Kasumi-1 (cell line): ENCODE results near the gene LONRF2.
A peak's percentile ranks its signal among the peaks of the same experiment; 100 is the strongest.

Experiments used
- DNase-seq, 2 experiments: peaks; one replicate each; lab custom pipeline; 2025; lab: John Stamatoyannopoulos, UW

LONRF2 gene

GRCh38 chr2:100236166-100236565 is 86.1 kb downstream of the LONRF2 start:
- no peak for DNase-seq

GRCh38 chr2:100235581-100235980 is 86.7 kb downstream of the LONRF2 start:
- DNase-seq = no peak

- peak in 1 of 2 experiments; percentile 6 for DNase-seq
Measured at GRCh38 chr2:100235098-100235497, 87.2 kb downstream of the LONRF2 start.

GRCh38 chr2:100234141-100234540 is 88.2 kb downstream of the LONRF2 start:
- DNase-seq = no peak

- DNase-seq = no peak
Measured at GRCh38 chr2:100233061-100233460, 89.2 kb downstream of the LONRF2 start.

GRCh38 chr2:100230754-100231153 is 91.5 kb downstream of the LONRF2 start:
- no peak for DNase-seq

GRCh38 chr2:100228967-100229366 is 93.3 kb downstream of the LONRF2 start:
- DNase-seq = peak in 1 of 2 experiments; percentile 20

GRCh38 chr2:100228415-100228814 is 93.9 kb downstream of the LONRF2 start:
- DNase-seq = no peak

GRCh38 chr2:100224988-100225710 is 97.2 kb downstream of the LONRF2 start:
- DNase-seq = no peak

GRCh38 chr2:100223502-100223901 is 98.8 kb downstream of the LONRF2 start:
- DNase-seq = no peak
